Measurements from ENCODE around the gene APMAP.
"Not testable (repeated sequence)": the region's sequence is repeated elsewhere in the genome, so short reads cannot be mapped to it uniquely, and the experiment has no call there.

The APMAP gene

DNA sequence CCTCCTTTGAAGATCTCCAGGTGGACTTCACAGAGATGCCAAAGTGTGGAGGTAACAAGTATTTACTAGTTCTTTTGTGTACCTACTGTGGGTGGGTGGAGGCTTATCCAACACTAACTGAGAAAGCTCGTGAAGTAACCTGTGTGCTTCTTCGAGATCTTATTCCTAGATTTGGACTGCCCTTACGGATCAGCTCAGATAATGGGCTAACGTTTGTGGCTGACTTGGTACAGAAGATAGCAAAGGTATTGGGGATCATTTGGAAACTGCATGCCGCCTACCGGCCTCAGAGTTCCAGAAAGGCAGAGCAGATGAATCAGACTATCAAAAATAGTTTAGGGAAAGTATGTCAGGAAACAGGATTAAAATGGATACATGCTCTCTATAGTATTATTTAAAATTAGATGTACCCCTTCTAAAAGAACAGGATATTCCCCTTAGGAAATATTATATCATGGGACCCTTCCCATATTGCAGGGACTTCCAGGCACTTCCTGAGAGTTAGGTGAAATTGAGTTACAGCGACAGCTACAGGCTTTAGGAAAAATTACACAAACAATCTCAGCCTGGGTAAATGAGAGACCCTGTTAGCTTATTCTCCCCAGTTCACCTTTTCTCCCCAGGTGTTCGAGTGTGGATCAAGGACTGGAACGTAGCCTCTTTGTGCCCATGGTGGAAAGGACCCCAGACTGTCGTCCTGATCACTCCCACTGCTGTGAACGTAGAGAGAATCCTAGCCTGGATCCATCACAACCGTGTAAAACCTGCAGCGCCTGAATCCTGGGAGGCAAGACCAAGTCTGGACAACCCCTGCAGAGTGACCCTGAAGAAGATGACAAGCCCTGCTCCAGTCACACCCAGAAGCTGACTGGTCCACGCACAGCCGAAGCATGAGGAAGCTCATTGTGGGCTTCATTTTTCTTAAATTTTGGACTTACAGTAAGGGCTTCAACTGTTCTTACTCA lies 61.5 kb downstream of the APMAP start:
- not testable (repeated sequence) for H3K4me3 ChIP-seq (ENCODE audit: low read depth, low read length, poor library complexity, severe bottlenecking); H3K9me2 ChIP-seq (ENCODE audit: low read depth, low read length); H3K4me1 ChIP-seq (ENCODE audit: insufficient read depth, low read length, severe bottlenecking); H3K27ac ChIP-seq (ENCODE audit: low read depth, low read length, poor library complexity, severe bottlenecking); H3F3A ChIP-seq (ENCODE audit: insufficient read depth, low read length); H3K9me3 ChIP-seq (ENCODE audit: low read length); H3K36me3 ChIP-seq (ENCODE audit: insufficient read depth, low read length); H3K27me3 ChIP-seq (ENCODE audit: insufficient read depth, low read length); H3K9ac ChIP-seq (ENCODE audit: low read length); H3K4me2 ChIP-seq (ENCODE audit: low read length); H2AFZ ChIP-seq (ENCODE audit: low read length); H3K79me2 ChIP-seq (ENCODE audit: insufficient read depth, low read length); H4K20me1 ChIP-seq (ENCODE audit: insufficient read depth, low read length)
- TF ChIP-seq, protein P1, sequence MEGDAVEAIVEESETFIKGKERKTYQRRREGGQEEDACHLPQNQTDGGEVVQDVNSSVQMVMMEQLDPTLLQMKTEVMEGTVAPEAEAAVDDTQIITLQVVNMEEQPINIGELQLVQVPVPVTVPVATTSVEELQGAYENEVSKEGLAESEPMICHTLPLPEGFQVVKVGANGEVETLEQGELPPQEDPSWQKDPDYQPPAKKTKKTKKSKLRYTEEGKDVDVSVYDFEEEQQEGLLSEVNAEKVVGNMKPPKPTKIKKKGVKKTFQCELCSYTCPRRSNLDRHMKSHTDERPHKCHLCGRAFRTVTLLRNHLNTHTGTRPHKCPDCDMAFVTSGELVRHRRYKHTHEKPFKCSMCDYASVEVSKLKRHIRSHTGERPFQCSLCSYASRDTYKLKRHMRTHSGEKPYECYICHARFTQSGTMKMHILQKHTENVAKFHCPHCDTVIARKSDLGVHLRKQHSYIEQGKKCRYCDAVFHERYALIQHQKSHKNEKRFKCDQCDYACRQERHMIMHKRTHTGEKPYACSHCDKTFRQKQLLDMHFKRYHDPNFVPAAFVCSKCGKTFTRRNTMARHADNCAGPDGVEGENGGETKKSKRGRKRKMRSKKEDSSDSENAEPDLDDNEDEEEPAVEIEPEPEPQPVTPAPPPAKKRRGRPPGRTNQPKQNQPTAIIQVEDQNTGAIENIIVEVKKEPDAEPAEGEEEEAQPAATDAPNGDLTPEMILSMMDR (IDR thresholded peaks at IDR 0.05; ENCODE audit: low read length) = peak; percentile 54

DNA sequence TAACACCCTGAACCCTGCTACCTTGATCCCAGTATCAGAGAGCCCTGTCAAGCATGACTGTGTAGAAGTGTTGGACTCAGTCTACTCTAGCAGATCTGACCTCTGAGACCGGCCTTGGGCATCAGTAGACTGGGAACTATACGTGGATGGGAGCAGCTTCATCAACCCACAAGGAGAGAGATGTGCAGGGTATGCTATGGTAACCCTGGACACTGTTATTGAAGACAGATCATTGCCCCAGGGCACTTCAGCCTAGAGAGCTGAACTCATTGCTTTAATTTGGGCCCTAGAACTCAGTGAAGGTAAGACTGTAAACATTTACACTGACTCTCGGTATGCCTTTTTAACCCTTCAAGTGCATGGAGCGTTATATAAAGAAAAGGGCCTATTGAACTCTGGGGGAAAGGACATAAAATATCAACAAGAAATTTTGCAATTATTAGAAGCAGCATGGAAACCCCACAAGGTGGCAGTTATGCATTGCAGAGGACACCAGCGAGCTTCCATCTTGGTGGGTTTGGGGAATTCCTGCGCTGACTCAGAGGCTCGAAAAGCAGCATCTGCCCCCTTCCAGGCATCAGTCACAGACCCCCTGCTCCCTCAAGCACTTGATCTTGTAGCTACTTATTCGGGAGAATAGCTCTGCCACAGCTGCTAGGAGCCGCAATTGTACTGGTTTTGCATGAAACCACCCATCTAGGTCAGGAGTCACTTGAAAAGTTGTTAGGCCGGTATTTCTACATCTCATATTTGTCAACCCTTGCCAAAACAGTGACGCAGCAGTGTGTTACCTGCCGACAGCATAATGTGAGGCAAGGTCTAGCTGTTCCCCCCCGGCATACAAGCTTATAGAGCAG lies 62.5 kb downstream of the APMAP start:
- H3K27ac ChIP-seq (ENCODE audit: low read depth, low read length, poor library complexity, severe bottlenecking); H2AFZ ChIP-seq (ENCODE audit: low read length); H3F3A ChIP-seq (ENCODE audit: insufficient read depth, low read length); H3K9me3 ChIP-seq (ENCODE audit: low read length); H3K27me3 ChIP-seq (ENCODE audit: insufficient read depth, low read length); H3K4me3 ChIP-seq (ENCODE audit: low read depth, low read length, poor library complexity, severe bottlenecking); H3K4me1 ChIP-seq (ENCODE audit: insufficient read depth, low read length, severe bottlenecking); H3K36me3 ChIP-seq (ENCODE audit: insufficient read depth, low read length); H3K4me2 ChIP-seq (ENCODE audit: low read length); H4K20me1 ChIP-seq (ENCODE audit: insufficient read depth, low read length); H3K9ac ChIP-seq (ENCODE audit: low read length); H3K9me2 ChIP-seq (ENCODE audit: low read depth, low read length); H3K79me2 ChIP-seq (ENCODE audit: insufficient read depth, low read length): not testable (repeated sequence)

DNA sequence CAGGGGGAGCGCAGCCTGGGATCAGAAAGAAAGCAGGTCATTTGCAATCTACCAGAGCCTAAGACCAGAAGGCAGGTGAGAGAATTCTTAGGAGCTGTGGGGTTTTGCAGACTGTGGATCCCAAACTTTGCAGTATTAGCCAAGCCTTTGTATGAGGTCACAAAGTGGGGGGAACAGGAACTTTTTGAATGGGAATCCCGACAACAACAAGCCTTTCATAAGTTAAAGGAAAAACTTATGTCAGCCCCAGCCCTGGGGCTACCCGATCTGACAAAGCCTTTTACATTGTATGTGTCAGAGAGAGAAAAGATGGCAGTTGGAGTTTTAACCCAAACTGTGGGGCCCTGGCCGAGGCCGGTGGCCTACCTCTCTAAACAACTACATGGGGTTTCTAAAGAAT lies 63.3 kb downstream of the APMAP start:
- not testable (repeated sequence) for H3K27me3 ChIP-seq (ENCODE audit: insufficient read depth, low read length); H3K79me2 ChIP-seq (ENCODE audit: insufficient read depth, low read length); H3K9ac ChIP-seq (ENCODE audit: low read length); H3K4me2 ChIP-seq (ENCODE audit: low read length); H2AFZ ChIP-seq (ENCODE audit: low read length); H3K9me3 ChIP-seq (ENCODE audit: low read length); H3K4me1 ChIP-seq (ENCODE audit: insufficient read depth, low read length, severe bottlenecking); H3K36me3 ChIP-seq (ENCODE audit: insufficient read depth, low read length); H4K20me1 ChIP-seq (ENCODE audit: insufficient read depth, low read length); H3K27ac ChIP-seq (ENCODE audit: low read depth, low read length, poor library complexity, severe bottlenecking); H3F3A ChIP-seq (ENCODE audit: insufficient read depth, low read length); H3K4me3 ChIP-seq (ENCODE audit: low read depth, low read length, poor library complexity, severe bottlenecking); H3K9me2 ChIP-seq (ENCODE audit: low read depth, low read length)

DNA sequence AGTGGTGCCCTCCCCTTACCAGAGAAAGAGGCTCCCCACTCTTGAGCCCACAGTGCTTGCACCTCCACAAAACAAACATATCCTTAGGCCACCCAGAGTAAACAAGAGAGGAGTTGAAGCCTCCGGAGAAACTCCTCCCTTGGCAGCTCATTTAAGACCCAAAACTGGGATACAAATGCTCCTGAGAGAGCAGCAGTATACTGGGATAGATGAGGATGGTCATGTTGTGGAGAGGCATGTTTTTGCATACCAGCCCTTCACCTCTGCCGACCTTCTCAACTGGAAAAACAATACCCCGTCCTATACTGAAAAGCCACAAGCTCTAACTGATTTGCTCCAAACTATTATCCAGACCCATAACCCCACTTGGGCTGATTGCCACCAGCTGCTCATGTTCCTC lies 71.8 kb downstream of the APMAP start:
- H3K27me3 ChIP-seq (ENCODE audit: insufficient read depth, low read length); H3K27ac ChIP-seq (ENCODE audit: low read depth, low read length, poor library complexity, severe bottlenecking); H3F3A ChIP-seq (ENCODE audit: insufficient read depth, low read length); H3K4me3 ChIP-seq (ENCODE audit: low read depth, low read length, poor library complexity, severe bottlenecking); H3K36me3 ChIP-seq (ENCODE audit: insufficient read depth, low read length); H3K4me2 ChIP-seq (ENCODE audit: low read length); H3K4me1 ChIP-seq (ENCODE audit: insufficient read depth, low read length, severe bottlenecking); H3K9ac ChIP-seq (ENCODE audit: low read length); H3K79me2 ChIP-seq (ENCODE audit: insufficient read depth, low read length); H3K9me2 ChIP-seq (ENCODE audit: low read depth, low read length); H4K20me1 ChIP-seq (ENCODE audit: insufficient read depth, low read length); H2AFZ ChIP-seq (ENCODE audit: low read length); H3K9me3 ChIP-seq (ENCODE audit: low read length): not testable (repeated sequence)

DNA sequence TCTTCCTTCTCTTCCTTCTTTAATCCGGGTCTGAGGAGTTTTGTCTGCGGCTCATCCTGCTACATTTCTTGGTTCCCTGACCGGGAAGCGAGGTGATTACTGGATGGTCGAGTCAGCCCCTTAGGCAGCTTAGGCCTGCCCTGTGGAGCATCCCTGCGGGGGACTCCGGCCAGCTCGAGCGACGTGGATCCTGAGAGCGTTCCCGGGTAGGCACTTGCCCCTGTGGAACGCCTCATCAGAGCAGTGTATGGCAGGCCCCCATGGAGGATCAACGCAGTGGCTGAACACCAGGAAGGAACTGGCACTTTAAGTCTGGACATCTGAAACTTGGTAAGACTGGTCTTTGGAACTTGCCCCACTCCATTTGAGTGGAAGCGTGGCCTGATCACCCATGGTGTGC lies 72.9 kb downstream of the APMAP start:
- H3K9ac ChIP-seq (ENCODE audit: low read length); H3K4me2 ChIP-seq (ENCODE audit: low read length); H3K4me3 ChIP-seq (ENCODE audit: low read depth, low read length, poor library complexity, severe bottlenecking); H3K79me2 ChIP-seq (ENCODE audit: insufficient read depth, low read length); H3K9me3 ChIP-seq (ENCODE audit: low read length); H3K9me2 ChIP-seq (ENCODE audit: low read depth, low read length); H3K27me3 ChIP-seq (ENCODE audit: insufficient read depth, low read length); H2AFZ ChIP-seq (ENCODE audit: low read length); H3K36me3 ChIP-seq (ENCODE audit: insufficient read depth, low read length); H3K27ac ChIP-seq (ENCODE audit: low read depth, low read length, poor library complexity, severe bottlenecking); H3F3A ChIP-seq (ENCODE audit: insufficient read depth, low read length); H3K4me1 ChIP-seq (ENCODE audit: insufficient read depth, low read length, severe bottlenecking); H4K20me1 ChIP-seq (ENCODE audit: insufficient read depth, low read length): not testable (repeated sequence)

Data from OCI-LY1 (cell line).